Heart left ventricle (tissue), 16 donors: Measurements from ENCODE around the gene ZBTB25. TPM values are rescaled to one million over a fixed set of nuclear protein-coding genes. Genes with fewer than 3 reads are reported as not detected.

Experiments
- ATAC-seq, 4 donors: fragments of 200-7000 bp; cut with Tn5 transposase; one replicate each; pipeline ENCODE4 v1.9.1; 2020 to 2022; ENCODE audit warnings: moderate library complexity in 4 of 4, mild to moderate bottlenecking in 3 of 4, moderate number of reproducible peaks in 1 of 4
- DNase-seq, 5 donors: peaks; one replicate each; pipeline ENCODE4 v3.0.0-alpha.2; 2020
- H3K27ac ChIP-seq, 12 donors: fragments of 200-600 bp; sonication (generic) in 4 of 12; one replicate each; pipeline versions ENCODE4 v1.5.0 to v1.8.0; 2016 to 2022; ENCODE audit warnings: mild to moderate bottlenecking in 2 of 12
- H3K27me3 ChIP-seq, 9 donors: fragments of 200-600 bp; sonication (generic) in 2 of 9; one replicate each; pipeline versions ENCODE4 v1.5.1 to v1.8.0; 2016 to 2022; ENCODE audit warnings: mild to moderate bottlenecking in 3 of 9
- H3K36me3 ChIP-seq, 9 donors: fragments of 200-600 bp; sonication (generic) in 2 of 9; one replicate each; pipeline versions ENCODE4 v1.5.0 to v1.8.0; 2018 to 2022; ENCODE audit warnings: mild to moderate bottlenecking in 2 of 9
- H3K4me1 ChIP-seq, 12 donors: fragments of 200-600 bp; sonication (generic) in 4 of 12; one replicate each; pipeline versions ENCODE4 v1.5.0 to v1.8.0; 2016 to 2022; ENCODE audit warnings: mild to moderate bottlenecking in 3 of 12
- H3K4me3 ChIP-seq, 12 donors: fragments of 200-600 bp; sonication (generic) in 4 of 12; one replicate each; pipeline versions ENCODE4 v1.5.0 to v1.8.0; 2017 to 2022; ENCODE audit warnings: mild to moderate bottlenecking in 9 of 12, moderate library complexity in 4 of 12
- H3K9me3 ChIP-seq, 12 donors: fragments of 200-600 bp; sonication (generic) in 4 of 12; one replicate each; pipeline versions ENCODE4 v1.5.0 to v1.8.0; 2016 to 2022; ENCODE audit warnings: mild to moderate bottlenecking in 1 of 12
- CTCF ChIP-seq, 12 donors: fragments of 200-600 bp; sonication (generic) in 4 of 12; IDR thresholded peaks; one replicate each; pipeline versions ENCODE4 v1.5.0 to v1.8.0; 2018 to 2022; ENCODE audit warnings: antibody characterized with exemption in 12 of 12, mild to moderate bottlenecking in 5 of 12
- POLR2A ChIP-seq, 2 donors: fragments of 450-650 bp; IDR thresholded peaks; one replicate each; pipeline ENCODE4 v1.6.1; 2017; ENCODE audit warnings: antibody characterized with exemption in 2 of 2, mild to moderate bottlenecking in 2 of 2, moderate library complexity in 2 of 2
- WGBS, 4 donors: extraction: QIAGEN DNeasy Blood & Tissue Kit in 2 of 4; methylation state at CpG; one replicate each; pipeline versions ENCODE4 v1.1.5 to v1.1.7; 2013 to 2018; 5-methylcytosine and 5-hydroxymethylcytosine counted together
- intact Hi-C, 10 donors: fragments of 100-400 bp; cut with DNase I; formaldehyde crosslinking; loops; one replicate each; pipeline versions ENCODE4 v1.11.1 to v1.14.2; 2022
- polyA plus RNA-seq, 2 donors: library from polyadenylated mRNA; stranded (reverse); fragments of 200-250 nt; gene quantifications; one replicate each; pipeline ENCODE4 v1.2.3, GENCODE V29; 2013
- total RNA-seq, 9 donors: library from RNA; depleted of rRNA in 2 of 9; stranded (reverse); fragments of >200 nt in 2 of 9; fragmentation: NEBNext Ultra II Directional in 3 of 9; extraction: Animal tissue kit (Norgen Biotek cat#: 25700) in 3 of 9; gene quantifications; one replicate each; pipeline versions ENCODE4 v1.1.0 to v1.2.4, GENCODE V29; 2016 to 2023
- donor health status: ischemic (EF 13 %, LVEDD 7.1; RV severe dilation, severe dysfunction).
- donor health status: healthy with polysubstance abuse.
- donor health status: DM: no; HTN: yes; CAD: no.
- donor health status: DM: no; HTN: no; CAD: no.
- donor health status: ischemic (EF 25% LVEDD 6.9; RV normal size, moderate dysfunction).
- donor health status: ischemic (EF 25% LVEDD 5.7; RV mildly dilated, moderate dysfunction).
- donor health status: healthy.
- donor health status: DM: yes; HTN: yes; CAD: no.
- donor health status: ischemic (EF 35%, LVEDD 5.7; RV mildly dilated, moderate dysfunction).
- donor health status: nonischemic (EF 11% LVEDD 7.7; RV severe dilation, severe dysfunction).
- donor health status: DM: yes; HTN: yes; CAD: no.
- donor health status: PGD.
- donor health status: ischemic (EF 29% LVEDD 5.4; RV normal size, mild dysfunction).
- donor health status: nonischemic (EF 23%, LVEDD 6.1; RV moderate dilation, normal function).

The ZBTB25 gene
- total and polyA plus RNA-seq, 11 donors = 4.0 to 28.0 (median 18.2) TPM

- H3K27ac ChIP-seq = no peak overlapping the region
- ATAC-seq = peak; percentile 52 to 69 (median 54)
- 76 to 88% (median 83%) methylated on average over 6 of the region's 6 CpGs for WGBS, 4 donors
Observed at GRCh38 chr14:64400829-64401459, 102.7 kb downstream of the ZBTB25 start.

More at GRCh38 chr14:64400829-64401459, 102.7 kb downstream of the ZBTB25 start:
- H3K36me3 ChIP-seq = peaks cover 0 to 43% (median 24%) of the 10 kb centered on the region in 9 donors
- peaks cover 0 to 7% (median 0%) of the 10 kb centered on the region in 12 donors for H3K4me1 ChIP-seq
- TF ChIP-seq POLR2A (IDR thresholded peaks at IDR 0.05) (no peak), CTCF (IDR thresholded peaks at IDR 0.05) (no peak)
- intact Hi-C loops = no loop called here
- DNase-seq = no peak
- H3K4me3 ChIP-seq = no peak overlapping the region
- H3K27me3 ChIP-seq = no peaks in the 10 kb centered on the region
- H3K9me3 ChIP-seq = no peaks in the 10 kb centered on the region

Other genes with a start within 250 kb of the ZBTB25 start
- gene ESR2, start 209.5 kb downstream of the ZBTB25 start, total RNA-seq = 1 to 10 TPM in 3 of 9 donors, under 1 TPM in 6; 0.16 to 1.7 (median 0.67) TPM
- under 1 TPM; 0.15 to 0.40 TPM for gene ESR2, start 209.5 kb downstream of the ZBTB25 start, polyA plus RNA-seq
- 10 to 100 TPM; 39.0 to 72.1 (median 60.4) TPM for gene MTHFD1, start 115.5 kb downstream of the ZBTB25 start, total RNA-seq
- 10 to 100 TPM; 45.3 to 50.8 TPM for gene MTHFD1, start 115.5 kb downstream of the ZBTB25 start, polyA plus RNA-seq
- under 1 TPM in 8 of 9 donors, not detected in 1; 0.12 to 0.61 (median 0.21) TPM for gene AKAP5, start 38.3 kb downstream of the ZBTB25 start, total RNA-seq
- gene AKAP5, start 38.3 kb downstream of the ZBTB25 start, polyA plus RNA-seq = under 1 TPM; 0.08 TPM
- gene ZBTB1, start 932 bp upstream of the ZBTB25 start, total RNA-seq = 10 to 100 TPM; 16.2 to 29.5 (median 21.2) TPM
- gene ZBTB1, start 932 bp upstream of the ZBTB25 start, polyA plus RNA-seq = 10 to 100 TPM in 1 of 2 donors, 1 to 10 TPM in 1; 9.0 to 11.5 TPM
- gene HSPA2, start 36.9 kb upstream of the ZBTB25 start, total RNA-seq = 10 to 100 TPM in 8 of 9 donors, 1 to 10 TPM in 1; 9.6 to 96.0 (median 22.9) TPM
- 10 to 100 TPM in 1 of 2 donors, 1 to 10 TPM in 1; 3.2 to 25.0 TPM for gene HSPA2, start 36.9 kb upstream of the ZBTB25 start, polyA plus RNA-seq
- 1 to 10 TPM in 1 of 9 donors, under 1 TPM in 3, not detected in 5; 0.39 to 1.0 (median 0.62) TPM for gene PPP1R36, start 46.1 kb upstream of the ZBTB25 start, total RNA-seq
- gene PPP1R36, start 46.1 kb upstream of the ZBTB25 start, polyA plus RNA-seq = under 1 TPM; 0.11 to 0.30 TPM
- gene PLEKHG3, start 200.6 kb upstream of the ZBTB25 start, total RNA-seq = 10 to 100 TPM; 14.7 to 34.3 (median 18.1) TPM
- 1 to 10 TPM; 7.0 TPM for gene PLEKHG3, start 200.6 kb upstream of the ZBTB25 start, polyA plus RNA-seq